Fibroblast of lung (primary cell): Measurements from ENCODE around the gene GRN. TPM values are rescaled to one million over a fixed set of nuclear protein-coding genes. Genes with fewer than 3 reads are reported as not detected.

Source experiments
- DNase-seq, 2 donors: peaks; one replicate each; pipeline versions ENCODE4 v3.0.0 to v3.0.0-alpha.2; 2010; ENCODE audit warnings: low read depth in 2 of 2
- H2AFZ ChIP-seq: 2 replicates; pipeline ENCODE4 v1.5.1; 2012; ENCODE audit warnings: low read length, control low read depth, inconsistent platforms
- H3K27ac ChIP-seq: 2 replicates; pipeline ENCODE4 v1.5.1; 2011; ENCODE audit warnings: low read length, control low read depth; ENCODE audit not compliant: insufficient read depth
- H3K27me3 ChIP-seq: 2 replicates; pipeline ENCODE4 v1.5.1; 2011; ENCODE audit warnings: mild to moderate bottlenecking, low read length; ENCODE audit not compliant: control insufficient read depth, insufficient read depth
- H3K36me3 ChIP-seq: 2 replicates; pipeline ENCODE4 v1.5.1; 2011; ENCODE audit warnings: low read length; ENCODE audit not compliant: control insufficient read depth, insufficient read depth
- H3K4me1 ChIP-seq: 2 replicates; pipeline ENCODE4 v1.5.1; 2011; ENCODE audit warnings: low read length; ENCODE audit not compliant: control insufficient read depth, insufficient read depth; ENCODE audit errors: extremely low read depth
- H3K4me2 ChIP-seq: 2 replicates; pipeline ENCODE4 v1.5.1; 2011; ENCODE audit warnings: low read length, control low read depth; ENCODE audit not compliant: insufficient read depth; ENCODE audit errors: extremely low read depth
- H3K4me3 ChIP-seq, 4 experiments: fragments of 200-600 bp in 1 of 4; sonication (generic) in 1 of 4; replicated peaks in 1 of 4; 2 replicates each; pipeline ENCODE4 v1.5.1; 2011 to 2016; ENCODE audit warnings: low read length in 4 of 4, low read depth in 3 of 4, mild to moderate bottlenecking in 3 of 4, control low read depth in 2 of 4, inconsistent platforms in 1 of 4, mixed read lengths in 1 of 4; ENCODE audit not compliant: insufficient read depth in 1 of 4; ENCODE audit errors: control extremely low read depth in 1 of 4
- H3K79me2 ChIP-seq: 2 replicates; pipeline ENCODE4 v1.5.1; 2012; ENCODE audit warnings: mild to moderate bottlenecking, low read length, inconsistent platforms; ENCODE audit not compliant: control insufficient read depth, insufficient read depth
- H3K9ac ChIP-seq: 2 replicates; pipeline ENCODE4 v1.5.1; 2011; ENCODE audit warnings: mild to moderate bottlenecking, low read length, control low read depth; ENCODE audit not compliant: insufficient read depth
- H3K9me3 ChIP-seq: 2 replicates; pipeline ENCODE4 v1.5.1; 2012; ENCODE audit warnings: low read depth, low read length; ENCODE audit not compliant: control insufficient read depth, insufficient read depth
- H4K20me1 ChIP-seq: 2 replicates; pipeline ENCODE4 v1.5.1; 2011; ENCODE audit warnings: low read length; ENCODE audit not compliant: control insufficient read depth, insufficient read depth; ENCODE audit errors: extremely low read depth
- EZH2 ChIP-seq: IDR thresholded peaks from 2 replicates; pipeline ENCODE4 v1.5.1; 2012; ENCODE audit warnings: low read length, control low read depth, mild to moderate bottlenecking; ENCODE audit errors: missing control alignments
- polyA plus RNA-seq, 2 donors: library from polyadenylated mRNA; depleted of rRNA in 1 of 2; stranded (reverse) in 1 of 2; unstranded in 1 of 2; fragments of >200 nt; gene quantifications; 2 replicates each; pipeline ENCODE4 v1.2.1, GENCODE V29; 2011 to 2012; ENCODE audit warnings: missing spikeins in 1 of 2
- total RNA-seq: library from RNA; depleted of rRNA; stranded (reverse); fragments of >200 nt; gene quantifications from 2 replicates; pipeline ENCODE4 v1.2.1, GENCODE V29; 2014
- TF ChIP-seq, protein P1 (sequence below), 2 donors: IDR thresholded peaks in 1 of 2; conservative IDR thresholded peaks in 1 of 2; 1 replicate in 1 of 2; 2 replicates in 1 of 2; pipeline ENCODE4 v1.5.1; 2011 to 2012; ENCODE audit warnings: low read length in 2 of 2, control low read depth in 1 of 2, inconsistent platforms in 1 of 2, low read depth in 1 of 2, mild to moderate bottlenecking in 1 of 2

GRN gene
- total and polyA plus RNA-seq, 2 donors (not counting 1 experiment from before 2014, with no cell fraction given), result 146 to 315 TPM

GRCh38 chr17:44394833-44395232, 49.7 kb downstream of the GRN start:
- Histone ChIP-seq H3K9ac (no peak overlapping the region), H3K4me1 (no peaks in the 10 kb centered on the region), H3K27me3 (no peaks in the 10 kb centered on the region), H4K20me1 (no peaks in the 10 kb centered on the region), H3K79me2 (no peaks in the 10 kb centered on the region), H3K4me3 (no peak overlapping the region), H3K9me3 (no peaks in the 10 kb centered on the region), H2AFZ (no peak overlapping the region), H3K27ac (no peak overlapping the region), H3K4me2 (no peak overlapping the region), H3K36me3 (peaks cover 11% of the 10 kb centered on the region)
- DNase-seq, result no peak
- TF ChIP-seq EZH2, result no peak
- TF ChIP-seq, protein P1, sequence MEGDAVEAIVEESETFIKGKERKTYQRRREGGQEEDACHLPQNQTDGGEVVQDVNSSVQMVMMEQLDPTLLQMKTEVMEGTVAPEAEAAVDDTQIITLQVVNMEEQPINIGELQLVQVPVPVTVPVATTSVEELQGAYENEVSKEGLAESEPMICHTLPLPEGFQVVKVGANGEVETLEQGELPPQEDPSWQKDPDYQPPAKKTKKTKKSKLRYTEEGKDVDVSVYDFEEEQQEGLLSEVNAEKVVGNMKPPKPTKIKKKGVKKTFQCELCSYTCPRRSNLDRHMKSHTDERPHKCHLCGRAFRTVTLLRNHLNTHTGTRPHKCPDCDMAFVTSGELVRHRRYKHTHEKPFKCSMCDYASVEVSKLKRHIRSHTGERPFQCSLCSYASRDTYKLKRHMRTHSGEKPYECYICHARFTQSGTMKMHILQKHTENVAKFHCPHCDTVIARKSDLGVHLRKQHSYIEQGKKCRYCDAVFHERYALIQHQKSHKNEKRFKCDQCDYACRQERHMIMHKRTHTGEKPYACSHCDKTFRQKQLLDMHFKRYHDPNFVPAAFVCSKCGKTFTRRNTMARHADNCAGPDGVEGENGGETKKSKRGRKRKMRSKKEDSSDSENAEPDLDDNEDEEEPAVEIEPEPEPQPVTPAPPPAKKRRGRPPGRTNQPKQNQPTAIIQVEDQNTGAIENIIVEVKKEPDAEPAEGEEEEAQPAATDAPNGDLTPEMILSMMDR (conservative IDR thresholded peaks at IDR 0.05 in 1 of 2, IDR thresholded peaks at IDR 0.05 in 1 of 2; ENCODE audit: low read depth in 1 of 2, low read length in 2 of 2), result no peak

GRCh38 chr17:44396946-44397345, 51.8 kb downstream of the GRN start:
- Histone ChIP-seq H2AFZ (no peak overlapping the region), H3K9me3 (no peaks in the 10 kb centered on the region), H3K4me3 (no peak overlapping the region), H3K27ac (no peak overlapping the region), H3K27me3 (no peaks in the 10 kb centered on the region), H3K79me2 (no peaks in the 10 kb centered on the region), H3K9ac (no peak overlapping the region), H3K36me3 (peaks cover 19% of the 10 kb centered on the region), H4K20me1 (no peaks in the 10 kb centered on the region), H3K4me1 (no peaks in the 10 kb centered on the region), H3K4me2 (no peak overlapping the region)
- TF ChIP-seq, protein P1 (conservative IDR thresholded peaks at IDR 0.05 in 1 of 2, IDR thresholded peaks at IDR 0.05 in 1 of 2; ENCODE audit: low read depth in 1 of 2, low read length in 2 of 2), result no peak
- TF ChIP-seq EZH2, result no peak
- DNase-seq, result no peak

GRCh38 chr17:44397479-44398440, 52.7 kb downstream of the GRN start:
- Histone ChIP-seq H2AFZ (no peak overlapping the region), H4K20me1 (no peaks in the 10 kb centered on the region), H3K4me2 (no peak overlapping the region), H3K4me3 (no peak overlapping the region), H3K79me2 (no peaks in the 10 kb centered on the region), H3K9ac (no peak overlapping the region), H3K36me3 (peaks cover 19% of the 10 kb centered on the region), H3K27me3 (no peaks in the 10 kb centered on the region), H3K27ac (no peak overlapping the region), H3K4me1 (no peaks in the 10 kb centered on the region), H3K9me3 (no peaks in the 10 kb centered on the region)
- TF ChIP-seq, protein P1 (conservative IDR thresholded peaks at IDR 0.05 in 1 of 2, IDR thresholded peaks at IDR 0.05 in 1 of 2; ENCODE audit: low read depth in 1 of 2, low read length in 2 of 2), result no peak
- no peak for TF ChIP-seq EZH2
- no peak for DNase-seq
